Stimulated activated CD8-positive, alpha-beta memory T cell treated with anti-CD3 and anti-CD28 coated beads, Interleukin-12 subunit alpha, Interleukin-12 subunit beta, amount 100 ng/mL, for 24 hours (primary cell): ENCODE data around the gene C2CD2.
"Not testable (repeated sequence)": the region's sequence is repeated elsewhere in the genome, so short reads cannot be mapped to it uniquely, and the experiment has no call there.

Experiments used
- DNase-seq: peaks from one replicate; pipeline ENCODE4 v3.0.0-alpha.2; 2020; ENCODE audit errors: extremely low read depth

The C2CD2 gene

DNA sequence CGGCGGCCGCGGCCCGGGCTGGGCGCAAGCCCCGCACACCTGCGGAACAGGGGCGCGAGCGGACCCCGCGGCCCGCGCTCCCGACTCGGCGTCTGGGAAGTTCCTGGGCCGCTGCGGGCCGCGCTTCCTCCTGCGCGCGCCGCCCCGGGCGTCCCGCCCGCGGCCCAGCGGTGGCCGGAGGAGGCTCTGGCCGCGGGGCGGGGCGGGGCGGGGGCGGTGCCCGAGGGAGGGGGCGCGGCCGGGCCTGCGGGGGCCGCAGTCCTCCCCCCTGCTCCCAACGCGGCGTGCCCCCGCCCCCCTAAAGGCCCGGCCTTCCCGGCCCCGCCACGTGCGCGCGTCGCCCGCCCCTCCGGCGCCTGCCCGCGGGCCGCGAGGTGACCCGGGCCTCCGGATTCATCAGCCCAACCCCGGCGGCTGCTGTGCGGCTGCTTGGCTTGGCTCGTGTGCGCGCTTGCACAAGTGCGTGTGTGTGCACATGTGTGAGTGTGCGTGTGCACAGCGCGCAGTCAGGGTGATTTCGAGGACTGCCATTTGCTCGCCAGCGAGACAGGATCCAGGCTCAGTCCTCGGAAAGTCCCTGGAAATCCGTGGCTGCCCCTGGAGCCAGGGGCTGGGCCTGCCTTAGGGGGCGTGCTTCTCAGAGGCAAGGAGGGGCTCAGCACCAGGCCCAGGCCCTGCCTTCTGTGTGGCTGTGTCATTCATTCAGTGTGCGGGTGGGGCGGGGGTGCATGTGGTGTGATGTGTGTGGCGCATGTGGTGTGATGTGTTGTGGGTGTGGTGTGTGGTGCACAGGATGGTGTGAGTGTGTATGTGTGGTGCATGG is at the start of gene C2CD2:
C2CD2 (minus strand) TSS at position 188 of the 823 bp plus-strand sequence. CDS start 370 bp downstream, outside the sequence.
- no peak for DNase-seq

DNA sequence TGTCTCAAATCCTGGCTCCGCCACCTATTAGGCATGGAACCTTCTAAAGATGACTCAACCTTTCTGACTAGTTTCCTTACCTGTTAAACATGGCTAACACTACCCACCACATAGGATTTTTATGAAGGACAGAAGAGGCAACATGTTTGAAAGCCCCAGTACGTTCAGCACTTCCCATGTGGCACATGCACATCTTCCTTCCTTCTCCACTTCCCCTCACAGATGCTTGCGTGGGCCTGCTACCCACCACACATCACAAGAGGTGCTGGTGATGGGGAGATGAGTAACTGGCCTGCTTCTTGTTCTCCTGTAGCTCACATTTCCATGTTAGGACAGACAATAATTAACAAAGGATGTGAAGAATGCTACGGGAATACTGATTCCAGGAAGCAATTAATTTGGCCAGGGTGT is 49.2 kb upstream of the C2CD2 start:
- DNase-seq: no peak

DNA sequence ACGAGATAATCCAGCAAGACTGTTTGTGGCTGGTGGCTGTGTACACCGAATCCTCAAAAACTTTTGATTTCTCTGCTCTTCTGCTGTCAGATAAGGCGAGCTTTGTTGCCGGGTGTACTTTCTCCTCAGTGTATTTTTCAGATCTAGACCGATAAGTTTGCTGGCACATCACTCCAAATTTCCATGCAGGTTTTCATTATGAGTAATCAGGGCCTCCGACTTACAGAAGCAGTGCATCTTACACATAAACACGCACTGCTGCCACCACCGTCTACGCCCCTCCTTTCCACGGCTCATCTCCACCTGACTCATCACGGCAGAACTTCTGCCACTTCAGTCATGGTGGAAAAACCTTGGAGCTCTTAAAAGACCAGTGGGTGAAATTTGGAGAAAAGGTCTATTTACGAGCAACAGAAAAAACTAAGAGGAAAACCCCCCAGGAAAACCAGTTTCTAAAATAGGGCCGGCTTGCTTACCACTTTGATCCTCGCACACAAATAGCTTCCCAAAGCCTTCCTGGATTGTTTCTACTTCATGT is 48.7 kb upstream of the C2CD2 start:
- peak; percentile 46 for DNase-seq

DNA sequence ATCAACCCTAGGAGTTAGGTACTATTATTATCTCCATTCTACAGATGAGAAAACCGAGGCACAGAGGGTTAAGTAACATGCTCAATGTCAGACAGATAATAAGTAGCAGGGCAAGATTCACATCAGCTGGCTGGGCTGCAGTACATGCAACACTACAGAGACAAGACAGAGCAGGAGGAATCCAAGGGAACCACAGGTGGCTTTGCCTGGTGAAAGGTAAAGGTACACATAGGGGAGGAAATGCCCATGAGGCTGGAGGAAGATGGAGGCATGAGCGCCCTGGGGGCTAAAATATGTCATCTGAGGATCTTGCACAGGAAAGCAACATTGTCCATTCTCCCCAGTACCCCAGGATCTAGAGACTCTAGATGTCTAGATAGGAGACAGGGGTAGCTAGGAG is 48.0 kb upstream of the C2CD2 start:
- no peak for DNase-seq

DNA sequence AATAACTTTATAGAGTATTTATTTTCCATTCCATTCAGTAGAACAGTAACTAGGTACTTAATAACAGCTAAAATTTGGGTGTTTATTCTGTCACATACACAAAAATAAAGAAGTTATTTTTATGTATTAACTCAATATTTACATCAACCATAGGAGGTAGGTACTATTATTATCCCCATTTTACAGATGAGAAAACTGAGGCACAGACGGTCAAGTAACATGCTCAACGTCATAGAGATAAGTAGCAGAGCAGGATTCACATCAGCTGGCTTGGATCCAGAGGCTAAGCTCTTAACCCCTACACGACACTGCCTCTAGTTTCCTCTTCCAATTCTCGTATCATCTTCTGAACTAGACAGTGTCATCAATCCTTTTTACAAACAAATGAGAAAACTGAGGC is 47.1 kb upstream of the C2CD2 start:
- DNase-seq: no peak

DNA sequence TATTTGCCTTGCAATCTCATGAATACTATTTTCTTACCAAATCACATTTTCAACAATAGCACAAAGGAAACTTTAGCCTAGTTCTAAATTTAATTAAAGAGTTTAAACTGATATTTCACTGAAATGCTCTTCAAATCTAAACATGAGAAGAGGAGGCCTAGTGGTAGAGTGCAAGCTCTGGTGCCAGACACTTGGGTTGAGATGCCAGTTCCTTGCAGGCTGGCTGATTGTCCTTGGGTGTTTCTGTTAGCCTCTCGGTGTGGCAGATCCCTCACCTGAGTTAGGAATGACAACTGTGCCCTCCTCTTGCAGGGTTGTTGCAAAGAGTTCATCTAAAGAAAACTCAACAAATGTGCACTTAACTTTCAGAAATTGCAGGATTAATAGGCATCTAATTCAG is 43.8 kb upstream of the C2CD2 start:
- DNase-seq: no peak

DNA sequence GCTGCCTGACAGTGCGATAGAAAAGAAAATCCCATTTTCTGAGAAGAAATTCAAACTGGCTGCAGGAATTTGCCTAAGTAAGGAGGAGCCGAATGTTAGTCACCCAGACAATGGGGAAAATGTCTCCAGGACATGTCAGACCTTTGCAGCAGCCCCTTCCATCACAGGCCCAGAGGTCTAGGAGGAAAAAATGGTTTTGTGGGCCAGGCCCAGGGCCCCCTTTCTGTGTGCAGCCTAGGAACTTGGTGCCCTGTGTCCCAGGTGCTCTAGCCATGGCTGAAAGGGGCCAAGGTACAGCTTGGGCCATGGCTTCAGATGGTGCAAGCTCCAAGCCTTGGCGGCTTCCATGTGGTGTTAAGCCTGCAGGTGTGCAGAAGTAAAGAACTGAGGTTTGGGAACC is 41.8 kb upstream of the C2CD2 start:
- DNase-seq: no peak

DNA sequence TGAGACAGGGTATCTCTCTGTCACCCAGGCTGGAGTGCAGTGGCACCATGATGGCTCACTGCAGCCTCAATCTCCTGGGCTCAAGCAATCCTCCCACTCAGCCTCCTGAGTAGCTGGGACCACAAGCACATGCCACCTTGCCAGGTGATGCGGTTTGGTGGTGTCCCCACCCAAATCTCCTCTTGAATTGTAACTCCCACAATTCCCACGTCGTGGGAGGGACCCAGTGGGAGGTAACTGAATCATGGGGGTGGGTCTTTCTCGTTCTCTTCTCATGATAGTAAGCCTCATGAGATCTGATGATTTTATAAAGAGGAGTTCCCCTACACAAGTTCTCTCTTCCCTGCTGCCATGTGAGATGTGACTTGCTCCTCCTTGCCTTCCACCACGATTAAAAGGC is 40.8 kb upstream of the C2CD2 start:
- DNase-seq: not testable (repeated sequence)

DNA sequence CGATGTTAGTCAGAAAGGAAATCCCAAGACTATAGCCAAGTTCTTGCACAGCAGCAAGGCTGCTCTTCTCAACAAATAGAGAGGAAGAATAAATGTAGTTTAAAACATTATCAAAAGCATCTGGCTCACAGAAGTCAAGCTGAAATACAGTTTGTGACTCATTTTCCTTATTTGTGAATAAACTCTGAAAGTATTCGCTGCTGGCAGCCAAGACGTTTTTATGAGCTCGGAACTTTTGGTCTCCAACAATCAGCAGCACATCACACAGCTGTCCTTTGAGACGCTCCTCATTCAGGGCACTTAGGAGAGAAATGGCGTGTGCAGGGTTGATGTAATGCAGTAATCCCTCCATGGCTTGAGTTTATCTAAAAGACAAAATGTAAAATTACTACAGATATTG is 39.9 kb upstream of the C2CD2 start:
- DNase-seq: no peak

DNA sequence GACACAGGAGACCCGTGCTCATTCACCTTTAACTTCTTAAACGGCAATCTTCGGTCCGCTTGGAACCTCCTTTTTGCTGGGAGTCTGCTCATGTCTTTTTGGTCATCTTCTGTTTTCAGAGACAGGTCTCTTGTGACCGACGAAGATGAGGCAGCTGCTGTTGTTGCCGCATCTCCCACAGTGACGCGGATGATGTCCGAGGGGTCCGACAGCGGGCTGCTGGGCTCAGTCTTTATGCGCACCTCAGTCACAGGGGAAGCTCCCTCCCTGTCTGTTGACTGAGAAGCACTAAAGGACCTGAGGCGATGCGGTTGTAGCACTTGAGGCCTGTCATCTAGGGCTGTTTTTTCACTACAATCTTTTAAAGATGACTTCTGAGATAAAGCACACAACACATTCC is 38.8 kb upstream of the C2CD2 start:
- no peak for DNase-seq

DNA sequence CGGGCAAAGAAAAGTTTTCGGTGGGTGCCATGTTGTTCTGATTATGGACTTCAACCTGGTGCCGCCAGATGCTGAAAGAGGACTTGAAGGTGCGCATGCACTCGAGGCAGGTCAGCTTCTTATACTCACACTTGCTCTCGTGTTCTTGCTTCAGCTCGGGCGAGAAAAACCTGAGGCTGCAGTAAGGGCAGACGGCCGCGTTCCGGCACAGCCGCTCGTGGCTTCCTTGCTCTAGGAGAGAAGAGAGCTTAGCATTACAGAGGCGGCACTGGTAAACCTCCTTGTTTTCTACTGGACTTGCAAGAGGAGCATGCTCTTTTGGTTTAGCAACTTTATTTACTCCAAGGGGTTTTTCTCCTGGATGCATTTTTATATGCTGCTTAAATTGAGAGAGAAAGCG is 37.8 kb upstream of the C2CD2 start:
- no peak for DNase-seq

DNA sequence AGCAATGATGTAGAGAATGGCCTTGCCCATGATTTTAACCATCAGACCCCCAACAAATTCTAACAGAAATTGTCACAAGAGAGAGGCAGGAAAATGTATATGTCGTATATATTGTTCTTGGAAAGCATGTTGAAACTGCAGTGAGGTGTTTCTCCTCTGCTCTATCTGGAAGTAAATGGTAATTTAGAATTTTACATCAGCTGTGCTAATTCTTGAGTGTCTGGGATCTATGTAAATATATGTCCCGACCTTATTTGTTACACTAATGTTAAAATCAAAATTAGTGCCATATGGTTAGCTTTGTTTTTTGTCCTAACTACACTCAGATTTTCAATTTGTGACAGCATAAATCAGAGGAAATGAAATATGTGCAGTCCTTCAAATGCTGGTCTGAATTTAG is 35.9 kb upstream of the C2CD2 start:
- no peak for DNase-seq

DNA sequence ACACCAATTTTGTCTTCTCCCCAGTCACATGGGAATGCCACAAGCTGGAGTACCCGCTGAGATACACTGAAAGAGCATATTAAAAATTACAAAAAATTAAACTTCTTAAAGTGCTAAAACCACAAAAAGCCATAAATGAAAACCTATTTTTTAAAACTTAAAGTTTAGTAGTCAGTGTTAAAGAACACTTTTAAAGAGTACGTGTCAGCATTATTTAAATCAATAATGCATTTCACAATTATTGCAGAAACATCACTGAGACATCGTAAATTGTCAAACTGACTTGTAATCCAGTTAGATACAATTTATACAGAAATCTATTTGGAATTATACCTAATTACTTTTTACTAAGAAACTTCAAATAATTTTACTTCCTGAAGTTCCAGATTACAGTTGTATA is 33.5 kb upstream of the C2CD2 start:
- DNase-seq: no peak

DNA sequence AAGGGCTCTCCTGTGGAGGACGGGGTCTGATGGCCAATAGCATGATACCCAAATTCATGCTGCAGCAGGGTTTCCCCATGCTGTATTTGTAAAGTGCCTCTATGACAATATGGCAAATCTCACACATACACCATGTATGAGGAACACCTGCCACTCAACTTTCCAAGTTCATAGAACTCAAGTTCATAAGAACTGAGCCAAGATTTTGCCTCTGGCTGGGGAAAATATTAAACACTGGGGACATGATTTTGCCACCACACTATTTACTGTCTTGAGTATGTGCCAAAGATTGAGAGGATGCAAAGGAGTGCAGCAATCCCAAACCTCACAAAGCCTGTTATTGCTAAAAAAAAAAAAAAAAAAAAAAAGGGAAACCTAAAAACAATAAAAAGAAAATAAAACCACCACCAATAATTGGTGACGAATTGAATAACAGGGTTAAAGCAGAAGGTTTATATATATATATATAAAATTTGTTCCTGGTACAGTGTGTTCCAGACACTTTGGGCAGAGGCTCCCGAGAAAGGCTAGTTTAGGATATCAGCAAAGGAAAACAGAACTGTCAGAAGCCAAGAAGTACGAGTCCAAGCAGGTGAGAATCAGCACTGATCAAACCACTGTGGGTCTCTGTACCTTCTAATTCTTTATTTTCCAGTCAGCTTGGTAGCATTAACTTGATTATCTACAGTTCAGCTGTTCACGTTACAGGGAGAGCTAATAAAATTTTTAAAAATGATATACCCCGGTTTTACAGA is 32.0 kb upstream of the C2CD2 start:
- DNase-seq: no peak

DNA sequence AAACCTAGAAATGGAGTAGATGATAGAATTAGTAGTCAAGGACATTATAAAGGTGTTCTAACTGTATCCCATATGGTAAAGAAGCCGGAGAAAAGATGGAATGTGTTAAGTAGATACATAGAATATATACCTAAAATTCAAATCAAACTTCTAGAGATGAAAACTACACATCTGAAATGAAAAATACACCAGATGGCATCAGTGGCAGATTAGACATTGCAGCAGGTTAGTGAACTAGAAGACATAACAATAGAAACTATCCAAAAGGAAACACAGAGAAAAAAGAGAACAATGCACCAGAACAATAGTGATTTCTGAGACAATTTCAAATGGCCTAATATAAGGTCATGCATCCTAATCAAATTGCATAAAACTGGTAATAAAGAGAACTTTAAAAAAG is 29.4 kb upstream of the C2CD2 start:
- no peak for DNase-seq

DNA sequence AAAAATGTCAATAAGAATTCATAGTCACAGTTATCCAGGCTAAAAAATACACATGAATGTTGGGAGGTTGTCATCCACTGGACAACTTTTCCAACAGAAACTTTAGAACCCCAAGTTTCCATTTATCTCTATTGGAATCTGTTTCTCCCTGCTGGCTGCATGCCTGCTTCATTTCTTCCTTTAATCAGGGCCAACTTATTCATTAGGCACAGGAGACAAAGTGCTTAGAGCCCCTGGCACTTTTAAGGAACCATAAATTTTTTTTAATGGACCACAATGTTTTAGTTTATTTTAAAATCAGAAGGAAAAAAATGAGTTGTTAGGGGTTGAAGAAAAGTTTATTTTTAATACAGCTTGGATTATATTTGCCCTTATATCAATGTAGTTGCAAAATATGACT is 26.7 kb upstream of the C2CD2 start:
- DNase-seq: no peak

DNA sequence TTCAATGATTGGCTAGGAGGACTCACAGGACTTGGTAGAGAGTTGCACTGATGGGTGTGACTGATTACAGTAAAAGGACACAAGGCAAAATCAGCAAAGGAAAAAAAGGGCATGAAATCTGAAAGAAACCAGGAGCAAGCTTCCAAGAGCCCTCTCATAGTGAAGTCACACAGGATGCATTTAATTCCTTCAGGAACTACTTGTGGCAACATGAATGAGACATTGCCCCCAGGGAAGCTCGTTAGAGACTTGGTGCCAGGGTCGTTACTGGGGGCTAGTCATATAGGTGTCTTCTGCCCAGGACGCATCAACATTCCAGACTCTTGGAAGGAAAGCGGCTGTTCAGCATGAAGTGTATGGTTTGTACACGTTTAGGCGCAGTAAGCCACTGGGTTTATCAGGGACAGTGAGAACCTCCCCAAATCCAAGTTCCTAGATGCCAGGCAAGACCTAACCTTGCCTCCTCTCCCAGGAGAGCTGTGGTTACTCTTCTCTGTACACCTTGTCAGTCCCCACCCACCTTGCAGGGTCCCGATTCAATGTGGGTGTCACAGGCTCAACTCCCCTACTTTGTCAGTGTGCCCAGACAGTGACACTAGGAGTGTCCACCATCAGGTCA is 26.0 kb upstream of the C2CD2 start:
- DNase-seq: no peak

DNA sequence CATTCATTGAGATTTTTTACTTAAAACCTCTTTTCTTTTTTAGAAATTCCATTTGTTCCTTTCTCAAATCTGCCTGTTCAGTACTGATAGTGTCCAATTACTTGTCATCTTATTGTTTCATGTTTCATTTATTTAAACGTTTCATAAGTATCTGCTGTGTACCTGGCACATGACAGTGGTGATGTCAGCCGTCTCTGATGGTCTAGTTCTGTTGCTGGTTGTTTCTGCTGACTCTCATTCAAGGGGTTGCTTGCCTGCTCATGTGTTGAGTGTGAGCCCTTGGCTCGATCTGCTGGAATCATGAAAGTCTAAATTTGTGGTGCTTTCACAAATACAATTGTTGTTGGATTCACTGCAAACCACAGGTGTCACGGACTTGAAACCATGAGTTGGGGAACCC is 25.5 kb upstream of the C2CD2 start:
- DNase-seq: no peak

DNA sequence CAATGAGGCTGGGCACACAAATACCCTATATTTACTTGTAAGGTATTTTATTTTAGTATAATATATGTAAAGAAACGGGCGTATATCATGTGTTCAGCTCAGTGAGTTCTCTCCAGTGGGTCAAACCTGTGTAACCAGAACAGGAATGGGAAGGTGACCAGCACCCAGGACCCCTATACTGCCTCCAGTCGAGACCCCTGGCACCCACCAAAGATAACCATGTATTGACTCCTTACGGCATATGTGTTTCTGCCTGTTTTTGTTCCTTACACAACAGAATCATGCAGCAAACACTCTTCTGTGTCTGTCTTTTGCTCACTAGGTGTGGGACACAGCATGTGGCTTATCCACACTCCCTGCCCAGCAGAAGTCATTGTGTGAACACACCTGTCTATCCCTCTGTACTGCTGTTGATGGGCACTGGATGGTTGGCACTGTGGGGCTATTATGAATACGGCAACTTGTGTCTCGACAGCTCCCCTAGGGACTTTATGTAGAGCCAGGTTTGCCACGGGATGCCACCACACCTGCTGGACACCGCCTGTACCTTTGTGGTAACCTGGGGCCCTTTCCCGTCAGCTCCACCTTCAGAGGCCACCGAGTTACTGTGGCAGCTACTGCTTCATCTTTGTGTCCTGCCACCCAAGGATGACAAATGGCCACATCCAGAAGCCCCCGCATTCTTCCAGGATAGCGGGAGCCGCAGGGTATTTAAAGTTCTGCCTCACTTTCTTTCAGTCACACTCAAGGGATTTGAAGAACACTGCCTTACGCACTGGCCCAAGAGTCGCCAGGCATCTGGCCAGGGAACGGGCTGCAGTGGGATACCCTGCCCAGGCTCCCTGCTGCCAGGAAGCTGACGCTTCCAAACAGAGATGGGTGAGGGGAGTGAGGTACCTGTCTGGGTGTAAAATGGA is 23.5 kb upstream of the C2CD2 start:
- no peak for DNase-seq

DNA sequence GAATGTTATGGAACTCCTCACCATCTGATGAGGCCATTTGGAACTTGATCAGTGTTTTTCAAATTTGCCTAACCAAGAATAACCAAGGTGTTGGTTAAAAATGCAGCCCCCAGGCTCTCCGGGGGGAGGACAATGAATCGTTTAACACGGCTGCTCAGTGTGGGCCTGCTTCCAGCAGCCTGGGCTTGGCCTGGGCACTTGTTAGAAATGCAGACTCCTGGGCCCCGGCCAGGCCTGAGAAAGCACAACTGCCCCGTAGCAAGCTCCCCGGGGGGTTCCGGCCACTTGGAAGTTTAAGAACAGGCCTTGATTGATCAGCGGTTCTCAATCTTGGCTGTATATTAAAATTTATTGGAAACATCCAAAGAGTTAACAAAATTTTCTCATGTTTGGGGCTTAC is 22.8 kb upstream of the C2CD2 start:
- no peak for DNase-seq
